Eye (tissue), 1 donor: ENCODE data around the gene PTPRN2.
A peak's percentile ranks its signal among the peaks of the same experiment; 100 is the strongest.
"Not testable (repeated sequence)": the region's sequence is repeated elsewhere in the genome, so short reads cannot be mapped to it uniquely, and the experiment has no call there.

ENCODE experiments used
- DNase-seq: peaks from one replicate; pipeline ENCODE4 v3.0.0-alpha.2; 2015

The PTPRN2 gene

GRCh38 chr7:157928171-157928794 is 659.3 kb downstream of the PTPRN2 start:
- DNase-seq = no peak

- no peak for DNase-seq
These were observed 660.2 kb downstream of the PTPRN2 start for GRCh38 chr7:157927313-157927925.

- DNase-seq = no peak
These were observed 661.0 kb downstream of the PTPRN2 start for GRCh38 chr7:157926521-157927150.

GRCh38 chr7:157926107-157926506 is 661.5 kb downstream of the PTPRN2 start:
- DNase-seq = no peak

GRCh38 chr7:157925383-157925875 is 662.2 kb downstream of the PTPRN2 start:
- DNase-seq = no peak

- DNase-seq = no peak
These were observed 663.6 kb downstream of the PTPRN2 start for GRCh38 chr7:157923903-157924630.

- DNase-seq = no peak
These were observed 665.0 kb downstream of the PTPRN2 start for GRCh38 chr7:157922576-157922975.

GRCh38 chr7:157918326-157919080 is 669.1 kb downstream of the PTPRN2 start:
- DNase-seq = no peak

GRCh38 chr7:157916946-157917640 is 670.5 kb downstream of the PTPRN2 start:
- no peak for DNase-seq

- no peak for DNase-seq
These were observed 677.2 kb downstream of the PTPRN2 start for GRCh38 chr7:157910446-157910845.

- DNase-seq = not testable (repeated sequence)
These were observed 677.6 kb downstream of the PTPRN2 start for GRCh38 chr7:157910045-157910444.

GRCh38 chr7:157909370-157909769 is 678.3 kb downstream of the PTPRN2 start:
- DNase-seq = no peak

- no peak for DNase-seq
These were observed 679.4 kb downstream of the PTPRN2 start for GRCh38 chr7:157908006-157908782.

- no peak for DNase-seq
These were observed 680.5 kb downstream of the PTPRN2 start for GRCh38 chr7:157907091-157907490.

- no peak for DNase-seq
These were observed 681.0 kb downstream of the PTPRN2 start for GRCh38 chr7:157906583-157906982.

GRCh38 chr7:157905651-157906461 is 681.8 kb downstream of the PTPRN2 start:
- DNase-seq = no peak

- DNase-seq = no peak
These were observed 682.6 kb downstream of the PTPRN2 start for GRCh38 chr7:157904866-157905570.

- no peak for DNase-seq
These were observed 683.3 kb downstream of the PTPRN2 start for GRCh38 chr7:157904211-157904865.

GRCh38 chr7:157903710-157904109 is 683.9 kb downstream of the PTPRN2 start:
- DNase-seq = peak; percentile 65
